NCI-H510A (cell line): ENCODE data around the gene DLG4.
"Not testable (repeated sequence)": the region's sequence is repeated elsewhere in the genome, so short reads cannot be mapped to it uniquely, and the experiment has no call there.

ENCODE experiments used
- DNase-seq: peaks from one replicate; lab custom pipeline; 2025; lab: John Stamatoyannopoulos, UW

Gene DLG4

GRCh38 chr17:7249214-7249613 is 29.6 kb upstream of the DLG4 start:
- no peak for DNase-seq

- no peak for DNase-seq
Observed at GRCh38 chr17:7248796-7249195, 29.2 kb upstream of the DLG4 start.

- no peak for DNase-seq
Observed at GRCh38 chr17:7246779-7247178, 27.1 kb upstream of the DLG4 start.

GRCh38 chr17:7243838-7244237 is 24.2 kb upstream of the DLG4 start:
- not testable (repeated sequence) for DNase-seq

- DNase-seq, result no peak
Observed at GRCh38 chr17:7243453-7243729, 23.8 kb upstream of the DLG4 start.

- peak; percentile 94 for DNase-seq
Observed at GRCh38 chr17:7242717-7243452, 23.2 kb upstream of the DLG4 start.

- peak; percentile 77 for DNase-seq
Observed at GRCh38 chr17:7241783-7242716, 22.4 kb upstream of the DLG4 start, which contains the start of gene GABARAP. Gene GABARAP, minus strand, starts transcription at chr17:7242449. Its CDS starts 119 bp downstream, at chr17:7242330.

- no peak for DNase-seq
Observed at GRCh38 chr17:7241090-7241733, 21.6 kb upstream of the DLG4 start.

GRCh38 chr17:7240375-7240774 is 20.7 kb upstream of the DLG4 start:
- DNase-seq, result no peak

- peak; percentile 98 for DNase-seq
Observed at GRCh38 chr17:7239091-7240027, 19.7 kb upstream of the DLG4 start, which contains the start of gene PHF23. Gene PHF23, minus strand, starts transcription at chr17:7239457. Its CDS starts 178 bp downstream, at chr17:7239279.

- DNase-seq, result peak; percentile 17
Observed at GRCh38 chr17:7238420-7239090, 18.9 kb upstream of the DLG4 start.

- DNase-seq, result peak; percentile 70
Observed at GRCh38 chr17:7237761-7238419, 18.3 kb upstream of the DLG4 start.

GRCh38 chr17:7237266-7237760 is 17.7 kb upstream of the DLG4 start:
- DNase-seq, result no peak

- no peak for DNase-seq
Observed at GRCh38 chr17:7236808-7237207, 17.2 kb upstream of the DLG4 start.

- no peak for DNase-seq
Observed at GRCh38 chr17:7235693-7236665, 16.3 kb upstream of the DLG4 start.

GRCh38 chr17:7234083-7234951 is 14.7 kb upstream of the DLG4 start, which contains the start of gene DVL2:
Gene DVL2, minus strand, starts transcription at chr17:7234517. Its CDS starts 255 bp downstream, at chr17:7234262.
- DNase-seq, result peak; percentile 88

GRCh38 chr17:7233701-7234082 is 14.1 kb upstream of the DLG4 start:
- DNase-seq, result no peak

- DNase-seq, result no peak
Observed at GRCh38 chr17:7232114-7232513, 12.5 kb upstream of the DLG4 start.
